Caki2 (cell line): Measurements from ENCODE around the gene ALDH1A3. TPM values are rescaled to one million over a fixed set of nuclear protein-coding genes. Genes with fewer than 3 reads are reported as not detected.

ENCODE experiments used
- DNase-seq: peaks from one replicate; pipeline ENCODE4 v3.0.0-alpha.2; 2015; ENCODE audit warnings: low read depth
- in situ Hi-C: cut with HindIII; loops from 2 replicates; pipeline ENCODE4 v1.10.0; 2016; ENCODE audit warnings: low sequenced_read_pairs, low pct_unique_long_range_greater_than_20kb, mixed read lengths
- total RNA-seq: library from RNA; depleted of rRNA; stranded (reverse); fragments of >200 nt; shearing (Covaris generic); gene quantifications from 2 replicates; pipeline ENCODE4 v1.2.3, GENCODE V29; 2014; ENCODE audit warnings: low replicate concordance

ALDH1A3 gene
- total RNA-seq, 1 experiment from 2014 or later: 141 TPM

- no peak for DNase-seq
- in situ Hi-C loops: no loop called here
These were observed 25.8 kb upstream of the ALDH1A3 start for GRCh38 chr15:100853676-100854440.

GRCh38 chr15:100856867-100857266 lies 22.8 kb upstream of the ALDH1A3 start:
- no peak for DNase-seq
- in situ Hi-C loops: no loop called here

- DNase-seq: no peak
- in situ Hi-C loops: no loop called here
These were observed 21.3 kb upstream of the ALDH1A3 start for GRCh38 chr15:100858294-100858693.

GRCh38 chr15:100859970-100860828 lies 19.4 kb upstream of the ALDH1A3 start:
- DNase-seq: no peak
- in situ Hi-C loops: no loop called here

- DNase-seq: no peak
- in situ Hi-C loops: no loop called here
These were observed 18.7 kb upstream of the ALDH1A3 start for GRCh38 chr15:100860829-100861510.

- DNase-seq: no peak
- in situ Hi-C loops: no loop called here
These were observed 18.1 kb upstream of the ALDH1A3 start for GRCh38 chr15:100861511-100861991.

- DNase-seq: no peak
These were observed 17.5 kb upstream of the ALDH1A3 start for GRCh38 chr15:100862162-100862561.

GRCh38 chr15:100863075-100863795 lies 16.4 kb upstream of the ALDH1A3 start:
- in situ Hi-C loops: no loop called here
- no peak for DNase-seq

More at GRCh38 chr15:100862162-100862561, 17.5 kb upstream of the ALDH1A3 start:
- in situ Hi-C loops: no loop called here

- in situ Hi-C loops: no loop called here
- no peak for DNase-seq
These were observed 15.8 kb upstream of the ALDH1A3 start for GRCh38 chr15:100863796-100864267.

- no peak for DNase-seq
- in situ Hi-C loops: no loop called here
These were observed 13.0 kb upstream of the ALDH1A3 start for GRCh38 chr15:100866386-100867330.

GRCh38 chr15:100867433-100867832 lies 12.2 kb upstream of the ALDH1A3 start:
- in situ Hi-C loops: no loop called here

GRCh38 chr15:100869151-100869999 lies 10.3 kb upstream of the ALDH1A3 start:
- in situ Hi-C loops: no loop called here

More at GRCh38 chr15:100867433-100867832, 12.2 kb upstream of the ALDH1A3 start:
- no peak for DNase-seq

GRCh38 chr15:100873029-100873677 lies 6.5 kb upstream of the ALDH1A3 start:
- in situ Hi-C loops: no loop called here
- DNase-seq: peak; percentile 66

More at GRCh38 chr15:100869151-100869999, 10.3 kb upstream of the ALDH1A3 start:
- no peak for DNase-seq

GRCh38 chr15:100875495-100875894 lies 4.1 kb upstream of the ALDH1A3 start:
- no peak for DNase-seq
- in situ Hi-C loops: no loop called here

GRCh38 chr15:100875976-100876375 lies 3.7 kb upstream of the ALDH1A3 start:
- in situ Hi-C loops: no loop called here
- DNase-seq: no peak

- in situ Hi-C loops: no loop called here
- DNase-seq: peak; percentile 88
These were observed 2.1 kb upstream of the ALDH1A3 start for GRCh38 chr15:100877551-100877950.
